LNCaP clone FGC (cell line): Measurements from ENCODE around the gene FBLN1.

Experiments used
- DNase-seq: peaks from one replicate; pipeline ENCODE4 v3.0.0-alpha.2; 2011; ENCODE audit warnings: low read depth
- H3K4me3 ChIP-seq: 2 replicates; pipeline ENCODE4 v1.5.1; 2011; ENCODE audit warnings: mild to moderate bottlenecking, low read depth, low read length, control low read depth
- TF ChIP-seq, protein P1 (sequence below): IDR thresholded peaks from 2 replicates; pipeline ENCODE4 v1.5.1; 2012; ENCODE audit warnings: mild to moderate bottlenecking; ENCODE audit not compliant: control insufficient read depth, insufficient read depth; ENCODE audit errors: extremely low read depth

The FBLN1 gene

GRCh38 chr22:45626198-45626651, 123.5 kb downstream of the FBLN1 start:
- no peak overlapping the region for H3K4me3 ChIP-seq
- TF ChIP-seq, protein P1, sequence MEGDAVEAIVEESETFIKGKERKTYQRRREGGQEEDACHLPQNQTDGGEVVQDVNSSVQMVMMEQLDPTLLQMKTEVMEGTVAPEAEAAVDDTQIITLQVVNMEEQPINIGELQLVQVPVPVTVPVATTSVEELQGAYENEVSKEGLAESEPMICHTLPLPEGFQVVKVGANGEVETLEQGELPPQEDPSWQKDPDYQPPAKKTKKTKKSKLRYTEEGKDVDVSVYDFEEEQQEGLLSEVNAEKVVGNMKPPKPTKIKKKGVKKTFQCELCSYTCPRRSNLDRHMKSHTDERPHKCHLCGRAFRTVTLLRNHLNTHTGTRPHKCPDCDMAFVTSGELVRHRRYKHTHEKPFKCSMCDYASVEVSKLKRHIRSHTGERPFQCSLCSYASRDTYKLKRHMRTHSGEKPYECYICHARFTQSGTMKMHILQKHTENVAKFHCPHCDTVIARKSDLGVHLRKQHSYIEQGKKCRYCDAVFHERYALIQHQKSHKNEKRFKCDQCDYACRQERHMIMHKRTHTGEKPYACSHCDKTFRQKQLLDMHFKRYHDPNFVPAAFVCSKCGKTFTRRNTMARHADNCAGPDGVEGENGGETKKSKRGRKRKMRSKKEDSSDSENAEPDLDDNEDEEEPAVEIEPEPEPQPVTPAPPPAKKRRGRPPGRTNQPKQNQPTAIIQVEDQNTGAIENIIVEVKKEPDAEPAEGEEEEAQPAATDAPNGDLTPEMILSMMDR = no peak
- no peak for DNase-seq

DNA sequence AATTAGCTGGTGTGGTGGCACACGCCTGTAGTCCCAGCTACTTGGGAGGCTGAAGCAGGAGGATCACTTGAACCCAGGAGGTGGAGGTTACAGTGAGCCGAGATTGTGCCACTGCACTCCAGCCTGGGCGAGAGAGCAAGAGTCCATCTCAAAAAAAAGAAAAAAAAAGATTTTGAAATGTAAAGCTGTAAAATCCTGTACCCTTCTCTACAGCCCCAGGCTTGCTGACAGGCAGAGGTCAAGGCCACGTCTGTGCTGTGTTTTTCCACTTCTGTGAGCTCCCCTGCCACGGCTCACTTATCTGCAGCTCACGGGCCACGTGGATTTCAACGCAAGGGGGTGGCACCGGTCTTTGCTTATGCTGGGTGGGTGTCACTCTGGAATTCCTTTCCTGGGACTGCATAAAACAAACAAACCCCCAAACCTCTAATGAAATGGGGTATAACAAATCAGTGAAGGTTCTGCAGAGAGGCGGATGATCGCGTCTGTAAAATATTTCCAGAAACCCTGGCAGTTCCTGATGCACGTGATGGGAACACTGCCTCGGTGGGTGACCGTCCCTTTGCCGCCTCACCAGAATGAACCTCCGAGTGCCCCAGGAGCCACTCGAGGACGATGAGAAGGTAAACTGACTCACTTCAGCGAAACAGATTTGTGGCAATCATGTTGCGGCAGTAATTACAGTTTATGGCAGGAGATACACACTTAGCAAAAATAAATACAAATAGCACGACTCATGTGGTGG, 125.0 kb downstream of the FBLN1 start:
- H3K4me3 ChIP-seq = no peak overlapping the region
- no peak for DNase-seq
- TF ChIP-seq, protein P1 = no peak

DNA sequence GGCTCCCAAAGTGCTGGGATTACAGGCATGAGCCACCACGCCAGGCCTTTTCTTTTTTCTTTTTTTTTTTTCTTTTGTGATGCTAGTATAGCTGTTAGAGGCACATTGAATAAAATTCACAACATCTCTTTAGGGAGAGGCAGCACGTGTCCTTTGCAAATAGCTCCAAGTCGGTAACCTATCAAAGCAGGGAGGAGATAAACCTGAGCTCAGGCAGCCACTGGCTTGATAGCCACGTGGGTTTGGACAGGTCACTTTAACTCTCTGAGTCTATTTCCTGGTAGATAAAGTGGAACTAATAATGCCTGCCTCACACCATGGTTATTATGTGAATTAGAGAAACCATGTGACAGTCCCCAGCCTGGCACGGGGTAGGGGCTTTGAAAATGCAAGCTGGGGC, 125.8 kb downstream of the FBLN1 start:
- no peak overlapping the region for H3K4me3 ChIP-seq
- DNase-seq = no peak
- TF ChIP-seq, protein P1 = no peak

- DNase-seq = no peak
- TF ChIP-seq, protein P1 = no peak
- H3K4me3 ChIP-seq = no peak overlapping the region
These were observed 126.9 kb downstream of the FBLN1 start for GRCh38 chr22:45629469-45630089.

DNA sequence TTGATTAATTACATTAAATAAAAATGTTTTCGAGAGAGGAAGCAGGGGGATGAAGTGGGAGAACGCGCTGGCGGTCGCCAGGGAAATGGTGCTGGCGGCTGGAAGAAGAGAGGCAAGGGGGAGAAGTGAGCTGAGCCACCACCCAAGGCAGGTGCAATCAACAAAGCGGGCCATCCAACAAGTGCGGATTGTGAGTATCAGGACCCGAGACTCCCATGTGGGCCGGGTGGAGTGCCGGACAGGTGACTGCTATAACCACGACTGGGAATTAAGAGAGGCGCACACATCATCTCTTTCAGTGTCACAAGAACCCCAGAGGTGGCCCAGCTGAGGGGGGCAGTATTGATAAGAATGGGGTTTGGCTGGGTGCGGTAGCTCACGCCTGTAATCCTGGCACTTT, 127.8 kb downstream of the FBLN1 start:
- TF ChIP-seq, protein P1 = no peak
- no peak overlapping the region for H3K4me3 ChIP-seq
- no peak for DNase-seq

- no peak for DNase-seq
- TF ChIP-seq, protein P1 = no peak
- H3K4me3 ChIP-seq = no peak overlapping the region
These were observed 128.6 kb downstream of the FBLN1 start for GRCh38 chr22:45631140-45631840.
